Astrocyte (in vitro differentiated cells and primary cell): Measurements from ENCODE around the gene BBS9.

Experiments
- CTCF ChIP-seq: IDR thresholded peaks from 2 replicates; pipeline ENCODE4 v1.5.1; 2011; ENCODE audit warnings: low read depth, mild to moderate bottlenecking, inconsistent platforms, low read length, moderate library complexity; ENCODE audit not compliant: insufficient read depth
- EZH2 ChIP-seq: IDR thresholded peaks from 2 replicates; pipeline ENCODE4 v1.6.1; 2012; ENCODE audit warnings: mild to moderate bottlenecking, low read length, inconsistent platforms; ENCODE audit not compliant: insufficient read depth

DNA sequence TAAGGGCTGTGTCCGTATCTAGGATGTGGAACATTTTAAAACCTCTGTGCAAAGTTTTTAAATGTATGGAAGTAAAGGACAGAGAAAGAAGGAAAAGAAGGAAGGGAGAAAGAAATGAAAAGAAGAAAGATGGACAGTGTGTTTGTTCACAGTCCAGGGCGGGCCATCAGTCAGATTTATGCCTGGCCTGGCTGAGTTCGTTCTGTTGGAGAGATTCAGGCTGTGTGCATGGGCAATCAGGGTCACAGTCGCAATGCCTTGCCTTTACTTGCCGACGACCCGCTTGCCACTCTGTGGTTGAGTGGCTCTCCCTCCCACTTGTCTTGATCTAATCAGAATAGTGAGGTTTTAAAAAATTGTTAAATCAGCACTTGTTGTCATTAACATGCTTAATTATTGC lies 406.6 kb downstream of the BBS9 start:
- no peak for TF ChIP-seq CTCF
- no peak for TF ChIP-seq EZH2
